ENCODE results near the gene CD2AP. TPM values are rescaled to one million over a fixed set of nuclear protein-coding genes. Genes with fewer than 3 reads are reported as not detected.

The CD2AP gene
- total RNA-seq, 1 donor from 2014 or later: 68.8 TPM

DNA sequence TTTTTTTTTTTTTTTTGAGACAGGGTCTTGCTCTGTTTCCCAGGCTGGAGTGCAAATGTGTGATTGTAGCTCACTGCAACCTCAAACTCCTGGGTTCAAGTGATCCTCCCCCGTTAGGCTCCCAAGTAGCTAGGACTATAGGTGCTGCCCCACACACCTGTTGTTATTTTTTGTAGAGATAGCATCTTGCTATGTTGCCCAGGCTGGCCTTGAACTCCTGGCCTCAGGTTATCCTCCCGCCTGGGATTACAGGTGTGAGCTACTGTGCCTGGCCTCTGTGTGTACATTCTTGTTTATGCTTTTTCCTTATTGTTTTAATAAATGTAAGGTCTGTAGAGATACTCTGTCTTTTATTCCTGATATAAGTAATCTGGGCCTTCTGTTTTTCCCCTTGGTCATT is 14.8 kb downstream of the CD2AP start:
- Mint-ChIP-seq H3K36me3 (ENCODE audit: low read depth, unreplicated experiment) (peaks cover 2% of the 10 kb centered on the region), H3K27me3 (ENCODE audit: low read depth, unreplicated experiment) (no peaks in the 10 kb centered on the region), H3K4me1 (ENCODE audit: low read depth, unreplicated experiment) (peaks cover 23% of the 10 kb centered on the region), H3K9me3 (ENCODE audit: unreplicated experiment) (peaks cover 3% of the 10 kb centered on the region), H3K27ac (ENCODE audit: unreplicated experiment) (no peak overlapping the region), H3K4me3 (ENCODE audit: unreplicated experiment) (no peak overlapping the region)
- FAIRE-seq (no peak), DNase-seq (ENCODE audit: low read depth) (no peak)
- Histone ChIP-seq H3K36me3 (ENCODE audit: insufficient read depth, low read length) (no peaks in the 10 kb centered on the region), H3K27me3 (ENCODE audit: insufficient read depth, low read length) (no peaks in the 10 kb centered on the region), H3K27ac (ENCODE audit: low read depth, low read length) (no peak overlapping the region), H3K9me3 (ENCODE audit: insufficient read depth, low read depth, low read length) (no peaks in the 10 kb centered on the region), H3K4me1 (ENCODE audit: insufficient read depth, low read length) (no peaks in the 10 kb centered on the region), H3K79me2 (ENCODE audit: insufficient read depth, low read length) (peaks cover 99% of the 10 kb centered on the region), H3K9ac (ENCODE audit: low read length) (no peak overlapping the region), H3K4me2 (ENCODE audit: low read length) (no peak overlapping the region), H3K4me3 (ENCODE audit: insufficient read depth, low read depth, low read length) (no peak overlapping the region), H4K20me1 (ENCODE audit: insufficient read depth, low read length) (peaks cover 63% of the 10 kb centered on the region), H2AFZ (ENCODE audit: low read depth, low read length) (no peak overlapping the region)
- no peak for TF ChIP-seq EZH2 (IDR thresholded peaks at IDR 0.05; ENCODE audit: insufficient read depth, low read length)

GRCh38 chr6:47495207-47495606 is 17.6 kb downstream of the CD2AP start:
- FAIRE-seq: no peak
- TF ChIP-seq, protein P1, sequence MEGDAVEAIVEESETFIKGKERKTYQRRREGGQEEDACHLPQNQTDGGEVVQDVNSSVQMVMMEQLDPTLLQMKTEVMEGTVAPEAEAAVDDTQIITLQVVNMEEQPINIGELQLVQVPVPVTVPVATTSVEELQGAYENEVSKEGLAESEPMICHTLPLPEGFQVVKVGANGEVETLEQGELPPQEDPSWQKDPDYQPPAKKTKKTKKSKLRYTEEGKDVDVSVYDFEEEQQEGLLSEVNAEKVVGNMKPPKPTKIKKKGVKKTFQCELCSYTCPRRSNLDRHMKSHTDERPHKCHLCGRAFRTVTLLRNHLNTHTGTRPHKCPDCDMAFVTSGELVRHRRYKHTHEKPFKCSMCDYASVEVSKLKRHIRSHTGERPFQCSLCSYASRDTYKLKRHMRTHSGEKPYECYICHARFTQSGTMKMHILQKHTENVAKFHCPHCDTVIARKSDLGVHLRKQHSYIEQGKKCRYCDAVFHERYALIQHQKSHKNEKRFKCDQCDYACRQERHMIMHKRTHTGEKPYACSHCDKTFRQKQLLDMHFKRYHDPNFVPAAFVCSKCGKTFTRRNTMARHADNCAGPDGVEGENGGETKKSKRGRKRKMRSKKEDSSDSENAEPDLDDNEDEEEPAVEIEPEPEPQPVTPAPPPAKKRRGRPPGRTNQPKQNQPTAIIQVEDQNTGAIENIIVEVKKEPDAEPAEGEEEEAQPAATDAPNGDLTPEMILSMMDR (IDR thresholded peaks at IDR 0.05; ENCODE audit: insufficient read depth, low read depth, low read length): no peak
- TF ChIP-seq EZH2 (IDR thresholded peaks at IDR 0.05; ENCODE audit: insufficient read depth, low read length): no peak
- H3K27me3 Mint-ChIP-seq (ENCODE audit: low read depth, unreplicated experiment): no peaks in the 10 kb centered on the region
- peaks cover 2% of the 10 kb centered on the region for H3K36me3 Mint-ChIP-seq (ENCODE audit: low read depth, unreplicated experiment)
- H3K4me1 Mint-ChIP-seq (ENCODE audit: low read depth, unreplicated experiment): peaks cover 28% of the 10 kb centered on the region
- no peaks in the 10 kb centered on the region for H3K27me3 ChIP-seq (ENCODE audit: insufficient read depth, low read length)
- no peak overlapping the region for H3K4me3 Mint-ChIP-seq (ENCODE audit: unreplicated experiment)
- H3K79me2 ChIP-seq (ENCODE audit: insufficient read depth, low read length): peaks cover 100% of the 10 kb centered on the region
- H3K27ac ChIP-seq (ENCODE audit: low read depth, low read length): no peak overlapping the region
- H3K4me3 ChIP-seq (ENCODE audit: insufficient read depth, low read depth, low read length): no peak overlapping the region
- H3K9ac ChIP-seq (ENCODE audit: low read length): no peak overlapping the region
- H3K9me3 Mint-ChIP-seq (ENCODE audit: unreplicated experiment): peaks cover 3% of the 10 kb centered on the region
- no peaks in the 10 kb centered on the region for H3K9me3 ChIP-seq (ENCODE audit: insufficient read depth, low read depth, low read length)
- no peaks in the 10 kb centered on the region for H3K4me1 ChIP-seq (ENCODE audit: insufficient read depth, low read length)
- no peaks in the 10 kb centered on the region for H3K36me3 ChIP-seq (ENCODE audit: insufficient read depth, low read length)
- no peak overlapping the region for H2AFZ ChIP-seq (ENCODE audit: low read depth, low read length)
- H4K20me1 ChIP-seq (ENCODE audit: insufficient read depth, low read length): peaks cover 85% of the 10 kb centered on the region
- DNase-seq (ENCODE audit: low read depth): no peak
- H3K27ac Mint-ChIP-seq (ENCODE audit: unreplicated experiment): no peak overlapping the region
- no peak overlapping the region for H3K4me2 ChIP-seq (ENCODE audit: low read length)

DNA sequence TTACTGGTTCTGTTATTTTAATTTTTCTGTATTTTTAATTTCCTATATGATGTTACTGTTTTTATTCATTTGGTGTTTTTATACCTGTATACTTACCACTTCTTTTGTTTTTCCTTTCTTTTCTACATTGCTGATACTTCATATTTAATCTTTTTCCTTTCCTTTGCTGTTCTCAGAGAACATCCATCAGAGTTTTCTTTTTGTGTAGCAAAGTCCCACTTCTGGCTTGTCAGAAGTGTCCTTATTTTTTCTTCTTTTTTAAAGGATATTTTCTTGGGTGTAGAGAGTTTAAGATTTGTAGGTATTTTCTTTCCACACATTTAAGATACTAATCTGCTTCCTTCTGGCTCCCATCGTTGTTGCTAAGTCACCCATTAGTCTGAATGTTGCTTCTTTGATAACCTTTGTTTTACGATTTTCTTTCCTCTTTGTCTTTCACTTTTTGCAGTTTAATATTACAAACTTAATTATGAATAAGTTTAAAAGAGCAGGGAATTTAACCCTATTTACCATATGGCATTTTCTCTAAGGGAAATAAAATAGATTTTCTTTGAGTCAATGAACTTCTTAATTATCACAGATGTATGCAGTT is 18.5 kb downstream of the CD2AP start:
- peaks cover 3% of the 10 kb centered on the region for H3K9me3 Mint-ChIP-seq (ENCODE audit: unreplicated experiment)
- peaks cover 2% of the 10 kb centered on the region for H3K36me3 Mint-ChIP-seq (ENCODE audit: low read depth, unreplicated experiment)
- no peak overlapping the region for H2AFZ ChIP-seq (ENCODE audit: low read depth, low read length)
- H3K27me3 Mint-ChIP-seq (ENCODE audit: low read depth, unreplicated experiment): no peaks in the 10 kb centered on the region
- H3K27me3 ChIP-seq (ENCODE audit: insufficient read depth, low read length): no peaks in the 10 kb centered on the region
- no peaks in the 10 kb centered on the region for H3K36me3 ChIP-seq (ENCODE audit: insufficient read depth, low read length)
- H3K9ac ChIP-seq (ENCODE audit: low read length): no peak overlapping the region
- TF ChIP-seq EZH2 (IDR thresholded peaks at IDR 0.05; ENCODE audit: insufficient read depth, low read length): no peak
- TF ChIP-seq, protein P1 (IDR thresholded peaks at IDR 0.05; ENCODE audit: insufficient read depth, low read depth, low read length): no peak
- H3K27ac ChIP-seq (ENCODE audit: low read depth, low read length): no peak overlapping the region
- no peak overlapping the region for H3K4me2 ChIP-seq (ENCODE audit: low read length)
- H4K20me1 ChIP-seq (ENCODE audit: insufficient read depth, low read length): peaks cover 89% of the 10 kb centered on the region
- no peak overlapping the region for H3K4me3 ChIP-seq (ENCODE audit: insufficient read depth, low read depth, low read length)
- no peak for FAIRE-seq
- no peaks in the 10 kb centered on the region for H3K4me1 ChIP-seq (ENCODE audit: insufficient read depth, low read length)
- peaks cover 100% of the 10 kb centered on the region for H3K79me2 ChIP-seq (ENCODE audit: insufficient read depth, low read length)
- no peak overlapping the region for H3K4me3 Mint-ChIP-seq (ENCODE audit: unreplicated experiment)
- DNase-seq (ENCODE audit: low read depth): no peak
- no peak overlapping the region for H3K27ac Mint-ChIP-seq (ENCODE audit: unreplicated experiment)
- H3K4me1 Mint-ChIP-seq (ENCODE audit: low read depth, unreplicated experiment): peaks cover 30% of the 10 kb centered on the region
- H3K9me3 ChIP-seq (ENCODE audit: insufficient read depth, low read depth, low read length): no peaks in the 10 kb centered on the region
